A549 (cell line): ENCODE data around the gene VARS2.

Experiments used
- EP300 ChIP-seq, 2 experiments: fragments of >200 bp; sonication (Bioruptor Twin); formaldehyde crosslinking; IDR thresholded peaks; 2 replicates in 1 of 2; 3 replicates in 1 of 2; pipeline ENCODE4 v1.6.1; 2016 to 2017
- ESRRA ChIP-seq: fragments of 150-350 bp; IDR thresholded peaks from 2 replicates; pipeline ENCODE4 v1.6.1; 2014; ENCODE audit warnings: mild to moderate bottlenecking, low read length, borderline replicate concordance
- HOXA7 ChIP-seq: fragments of 250-450 bp; sonication (Bioruptor Pico); IDR thresholded peaks from 2 replicates; pipeline ENCODE4 v1.5.0; 2020; ENCODE audit warnings: mild to moderate bottlenecking, moderate library complexity
- JUNB ChIP-seq: fragments of >200 bp; sonication (Bioruptor Twin); formaldehyde crosslinking; IDR thresholded peaks from 2 replicates; pipeline ENCODE4 v1.6.1; 2016
- MAZ ChIP-seq: fragments of 150-350 bp; IDR thresholded peaks from 2 replicates; pipeline ENCODE4 v1.6.1; 2014; ENCODE audit warnings: antibody characterized with exemption, low read depth, low read length, borderline replicate concordance
- POLR2A ChIP-seq: IDR thresholded peaks from 2 replicates; pipeline ENCODE4 v1.6.1; 2012; ENCODE audit warnings: mild to moderate bottlenecking, low read length
- POLR2AphosphoS2 ChIP-seq: conservative IDR thresholded peaks from 2 replicates; pipeline ENCODE4 v1.6.1; 2012; ENCODE audit warnings: low read length, improper control_type of control experiment, inconsistent platforms
- RFX5 ChIP-seq: fragments of 450-650 bp; IDR thresholded peaks from 2 replicates; pipeline ENCODE4 v1.7.1; 2014; ENCODE audit warnings: antibody characterized with exemption, mild to moderate bottlenecking, moderate library complexity
- ZFP36 ChIP-seq: fragments of 450-650 bp; IDR thresholded peaks from 2 replicates; pipeline ENCODE4 v1.6.1; 2014; ENCODE audit warnings: borderline replicate concordance; ENCODE audit not compliant: partially characterized antibody
- TF ChIP-seq, protein P1 (sequence below): fragments of >200 bp; sonication (Bioruptor Twin); formaldehyde crosslinking; IDR thresholded peaks from 3 replicates; pipeline ENCODE4 v1.5.1; 2016

DNA sequence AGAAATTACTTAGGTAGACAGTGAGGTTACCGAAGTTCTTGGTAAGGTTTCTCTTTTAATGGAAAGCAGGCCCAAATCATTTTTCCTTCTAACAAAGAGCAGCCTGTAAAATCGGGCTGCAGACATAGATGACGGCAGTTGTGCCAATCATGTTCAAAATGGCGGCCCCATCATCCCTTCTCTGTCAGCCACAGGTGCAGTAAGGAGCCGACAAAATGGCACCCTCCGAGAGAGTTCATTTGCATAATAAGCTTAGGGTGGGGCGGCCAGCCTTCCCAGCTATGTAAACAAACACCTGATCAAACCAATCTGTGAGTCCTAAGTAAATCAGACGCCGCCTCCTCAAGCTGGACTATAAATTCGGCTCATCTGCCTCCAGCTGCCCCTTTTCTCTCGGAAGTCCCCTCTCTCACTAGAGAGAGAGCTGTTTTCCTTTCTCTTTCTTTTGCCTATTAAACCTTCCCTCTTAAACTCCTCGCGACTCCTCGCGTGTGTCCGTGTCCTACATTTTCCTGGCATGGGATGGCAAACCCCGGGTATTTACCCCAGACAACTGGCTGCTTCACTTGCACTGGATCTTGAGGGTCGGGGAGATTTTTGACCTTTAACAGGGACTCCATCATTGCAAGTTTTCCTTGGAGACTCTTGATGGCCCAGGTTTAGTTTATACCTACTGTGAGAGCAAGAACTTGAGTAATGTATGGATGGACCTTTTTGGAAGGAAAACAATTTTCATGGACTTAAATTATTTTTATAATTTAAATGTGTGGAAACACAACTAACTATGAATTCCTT is 38.6 kb upstream of the VARS2 start:
- no peak for TF ChIP-seq ZFP36
- TF ChIP-seq, protein P1, sequence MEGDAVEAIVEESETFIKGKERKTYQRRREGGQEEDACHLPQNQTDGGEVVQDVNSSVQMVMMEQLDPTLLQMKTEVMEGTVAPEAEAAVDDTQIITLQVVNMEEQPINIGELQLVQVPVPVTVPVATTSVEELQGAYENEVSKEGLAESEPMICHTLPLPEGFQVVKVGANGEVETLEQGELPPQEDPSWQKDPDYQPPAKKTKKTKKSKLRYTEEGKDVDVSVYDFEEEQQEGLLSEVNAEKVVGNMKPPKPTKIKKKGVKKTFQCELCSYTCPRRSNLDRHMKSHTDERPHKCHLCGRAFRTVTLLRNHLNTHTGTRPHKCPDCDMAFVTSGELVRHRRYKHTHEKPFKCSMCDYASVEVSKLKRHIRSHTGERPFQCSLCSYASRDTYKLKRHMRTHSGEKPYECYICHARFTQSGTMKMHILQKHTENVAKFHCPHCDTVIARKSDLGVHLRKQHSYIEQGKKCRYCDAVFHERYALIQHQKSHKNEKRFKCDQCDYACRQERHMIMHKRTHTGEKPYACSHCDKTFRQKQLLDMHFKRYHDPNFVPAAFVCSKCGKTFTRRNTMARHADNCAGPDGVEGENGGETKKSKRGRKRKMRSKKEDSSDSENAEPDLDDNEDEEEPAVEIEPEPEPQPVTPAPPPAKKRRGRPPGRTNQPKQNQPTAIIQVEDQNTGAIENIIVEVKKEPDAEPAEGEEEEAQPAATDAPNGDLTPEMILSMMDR = no peak
- no peak for TF ChIP-seq HOXA7 (CRISPR knock-in tag)
- no peak for TF ChIP-seq POLR2A
- TF ChIP-seq EP300 (IDR thresholded peaks at IDR 0.05) = no peak
- TF ChIP-seq RFX5 = no peak
- no peak for TF ChIP-seq JUNB
- TF ChIP-seq MAZ = no peak
- TF ChIP-seq POLR2AphosphoS2 = no peak
- no peak for TF ChIP-seq ESRRA
